A549 (cell line): ENCODE data around the gene ACTR3.

Source experiments
- CTCF ChIP-seq: fragments of >200 bp; sonication (Bioruptor Twin); formaldehyde crosslinking; IDR thresholded peaks from 3 replicates; pipeline ENCODE4 v1.5.1; 2016
- ESRRA ChIP-seq: fragments of 150-350 bp; IDR thresholded peaks from 2 replicates; pipeline ENCODE4 v1.6.1; 2014; ENCODE audit warnings: mild to moderate bottlenecking, low read length, borderline replicate concordance

DNA sequence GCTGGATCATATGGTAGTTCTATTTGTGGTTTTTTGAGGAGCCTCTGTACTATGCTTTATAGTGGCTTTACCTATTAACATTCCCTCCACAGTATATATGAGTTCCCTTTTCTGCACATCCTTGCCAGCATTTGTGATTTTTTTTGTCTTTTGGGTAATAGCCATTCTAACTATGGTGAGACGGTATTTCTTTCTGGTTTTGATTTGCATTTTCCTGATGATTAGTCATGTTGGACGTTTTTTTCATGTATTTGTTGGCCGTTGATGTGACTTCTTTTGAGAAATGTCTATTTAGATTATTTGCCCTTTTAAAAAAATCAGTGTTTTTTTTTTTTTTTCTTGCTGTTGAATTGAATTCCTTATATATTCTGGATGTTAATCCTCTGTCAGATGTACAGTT is 31.1 kb downstream of the ACTR3 start:
- TF ChIP-seq ESRRA, result no peak
- no peak for TF ChIP-seq CTCF
